Lung (tissue), 12 donors: ENCODE measurements around the gene TTC39C. TPM values are rescaled to one million over a fixed set of nuclear protein-coding genes. Genes with fewer than 3 reads are reported as not detected.

Experiments
- ATAC-seq: fragments of 200-7000 bp; cut with Tn5 transposase; one replicate; pipeline ENCODE4 v1.9.1; 2020; ENCODE audit warnings: moderate number of reproducible peaks; ENCODE audit not compliant: insufficient read depth, low FRiP score
- DNase-seq, 3 donors: peaks; one replicate each; pipeline ENCODE4 v3.0.0-alpha.2; 2013 to 2017
- H3K27ac ChIP-seq, 2 donors: one replicate each; pipeline ENCODE4 v1.5.1; 2013; ENCODE audit warnings: mild to moderate bottlenecking in 2 of 2, moderate library complexity in 2 of 2, control low read depth in 1 of 2, inconsistent platforms in 1 of 2, low read depth in 1 of 2, low read length in 1 of 2
- H3K27me3 ChIP-seq, 3 donors: one replicate each; pipeline ENCODE4 v1.5.1; 2013; ENCODE audit warnings: low read length in 2 of 3; ENCODE audit not compliant: control insufficient read depth in 3 of 3, insufficient read depth in 3 of 3
- H3K36me3 ChIP-seq, 4 donors: one replicate each; pipeline ENCODE4 v1.5.1; 2013; ENCODE audit warnings: low read length in 4 of 4, mild to moderate bottlenecking in 1 of 4, moderate library complexity in 1 of 4; ENCODE audit not compliant: control insufficient read depth in 4 of 4, insufficient read depth in 4 of 4
- H3K4me1 ChIP-seq, 5 donors: one replicate each; pipeline ENCODE4 v1.5.1; 2013; ENCODE audit warnings: low read length in 5 of 5, mild to moderate bottlenecking in 2 of 5, moderate library complexity in 1 of 5; ENCODE audit not compliant: control insufficient read depth in 5 of 5, insufficient read depth in 5 of 5
- H3K4me3 ChIP-seq: one replicate; pipeline ENCODE4 v1.5.1; 2013; ENCODE audit warnings: mild to moderate bottlenecking, control low read depth, moderate library complexity
- H3K9ac ChIP-seq, 2 donors: one replicate each; pipeline ENCODE4 v1.5.1; 2013; ENCODE audit warnings: low read length in 2 of 2, control low read depth in 1 of 2; ENCODE audit not compliant: insufficient read depth in 1 of 2
- H3K9me3 ChIP-seq, 4 donors: one replicate each; pipeline ENCODE4 v1.5.1; 2013; ENCODE audit warnings: low read length in 3 of 4, mild to moderate bottlenecking in 1 of 4, moderate library complexity in 1 of 4; ENCODE audit not compliant: control insufficient read depth in 4 of 4, insufficient read depth in 3 of 4
- CTCF ChIP-seq: IDR thresholded peaks from 2 replicates; pipeline ENCODE4 v1.5.1; 2012; ENCODE audit warnings: mild to moderate bottlenecking; ENCODE audit errors: control extremely low read depth, extremely low read depth
- WGBS, 2 donors: extraction: QIAGEN DNeasy Blood & Tissue Kit; methylation state at CpG; one replicate each; pipeline ENCODE4 v1.1.7; 2013; 5-methylcytosine and 5-hydroxymethylcytosine counted together
- polyA plus RNA-seq, 2 donors: library from polyadenylated mRNA; stranded (reverse); fragments of 200-250 nt; gene quantifications; one replicate each; pipeline ENCODE4 v1.2.1, GENCODE V29; 2013
- total RNA-seq, 2 donors: library from RNA; depleted of rRNA in 1 of 2; stranded (reverse); fragments of >200 nt in 1 of 2; gene quantifications; one replicate each; pipeline ENCODE4 v1.2.1, GENCODE V29; 2014 to 2021
- donor health status: control.
- donor health status: control.
- donor health status: Bipolar disorder and iron deficiency.
- donor health status: healthy.
- donor health status: DM: yes; HTN: yes; CAD: no.

TTC39C gene
- total and polyA plus RNA-seq, 4 donors: 6.0 to 33.5 (median 19.3) TPM

GRCh38 chr18:24035316-24035715 lies 20.8 kb downstream of the TTC39C start:
- no peak for TF ChIP-seq CTCF
- Histone ChIP-seq H3K4me1 (peaks cover 0 to 10% (median 0%) of the 10 kb centered on the region in 5 donors), H3K9ac (no peak overlapping the region), H3K36me3 (no peaks in the 10 kb centered on the region), H3K4me3 (no peak overlapping the region), H3K9me3 (no peaks in the 10 kb centered on the region), H3K27ac (no peak overlapping the region), H3K27me3 (no peaks in the 10 kb centered on the region)
- WGBS, 2 donors: 83 to 90% methylated on average over 4 of the region's 4 CpGs
- no peak for ATAC-seq
- peak in 2 of 3 donors; percentile 76 to 77 for DNase-seq

- DNase-seq: peak in 1 of 3 donors; percentile 53
- Histone ChIP-seq H3K9me3 (no peaks in the 10 kb centered on the region), H3K36me3 (no peaks in the 10 kb centered on the region), H3K9ac (no peak overlapping the region), H3K27ac (no peak overlapping the region), H3K4me3 (no peak overlapping the region), H3K27me3 (no peaks in the 10 kb centered on the region), H3K4me1 (peaks cover 0 to 23% (median 2%) of the 10 kb centered on the region in 5 donors)
- 51 to 80% methylated on average over 3 of the region's 3 CpGs for WGBS, 2 donors
- no peak for ATAC-seq
- TF ChIP-seq CTCF: no peak
Measured at GRCh38 chr18:24039671-24040070, 25.1 kb downstream of the TTC39C start.

GRCh38 chr18:24041691-24042090 lies 27.1 kb downstream of the TTC39C start:
- Histone ChIP-seq H3K9me3 (no peaks in the 10 kb centered on the region), H3K4me1 (peaks cover 0 to 23% (median 0%) of the 10 kb centered on the region in 5 donors), H3K4me3 (no peak overlapping the region), H3K27me3 (no peaks in the 10 kb centered on the region), H3K36me3 (no peaks in the 10 kb centered on the region), H3K27ac (no peak overlapping the region), H3K9ac (no peak overlapping the region)
- no peak for TF ChIP-seq CTCF
- DNase-seq (no peak), ATAC-seq (no peak)
- 59 to 87% methylated on average over 4 of the region's 4 CpGs for WGBS, 2 donors

- DNase-seq: peak in 1 of 3 donors; percentile 29
- Histone ChIP-seq H3K27me3 (no peaks in the 10 kb centered on the region), H3K36me3 (no peaks in the 10 kb centered on the region), H3K4me1 (peaks cover 0 to 23% (median 0%) of the 10 kb centered on the region in 5 donors), H3K9me3 (no peaks in the 10 kb centered on the region), H3K4me3 (no peak overlapping the region), H3K27ac (no peak overlapping the region), H3K9ac (no peak overlapping the region)
- TF ChIP-seq CTCF: no peak
- WGBS, 2 donors: 50 to 81% methylated on average over 6 of the region's 6 CpGs
- ATAC-seq: no peak
Measured at GRCh38 chr18:24043403-24043802, 28.8 kb downstream of the TTC39C start.
